HEK293T (cell line): ENCODE measurements around the gene HHAT.

ENCODE experiments used
- CTBP1 ChIP-seq: fragments of 450-650 bp; IDR thresholded peaks from 2 replicates; pipeline ENCODE4 v1.6.1; 2016; ENCODE audit warnings: borderline replicate concordance
- ELF4 ChIP-seq: fragments of 450-650 bp; IDR thresholded peaks from 2 replicates; pipeline ENCODE4 v1.6.1; 2017; ENCODE audit warnings: antibody characterized with exemption
- LEF1 ChIP-seq: fragments of 450-650 bp; IDR thresholded peaks from 2 replicates; pipeline ENCODE4 v1.6.1; 2017; ENCODE audit warnings: mild to moderate bottlenecking, borderline replicate concordance
- PKNOX1 ChIP-seq: fragments of 450-650 bp; IDR thresholded peaks from 2 replicates; pipeline ENCODE4 v1.6.1; 2016

DNA sequence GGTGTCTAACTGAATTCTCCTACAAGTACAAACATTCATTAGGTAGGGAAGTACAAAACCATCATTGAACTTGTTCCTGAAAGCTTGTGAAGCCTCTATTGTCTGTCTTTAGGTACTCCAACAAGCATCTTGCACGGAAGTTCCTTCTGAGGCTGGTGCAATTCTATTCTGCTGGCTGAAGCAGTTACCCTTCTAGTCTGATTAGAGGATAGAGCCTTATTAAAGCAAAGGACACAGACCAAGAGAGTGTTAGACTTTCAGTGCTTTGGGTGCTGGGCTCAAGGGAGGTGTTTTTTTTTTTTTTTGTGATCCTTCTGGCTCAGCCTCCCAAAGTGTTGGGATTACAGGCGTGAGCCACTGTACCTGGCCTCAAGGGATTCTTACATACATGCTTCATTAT, 43.8 kb downstream of the HHAT start:
- TF ChIP-seq CTBP1 (no peak), PKNOX1 (no peak), LEF1 (no peak), ELF4 (no peak)
